ENCODE measurements around the gene MLIP.

Gene MLIP

GRCh38 chr6:54291146-54291545 lies 179.9 kb downstream of the MLIP start:
- DNase-seq (ENCODE audit: low read depth): peak; percentile 35
- no peak overlapping the region for H3K4me3 ChIP-seq (ENCODE audit: low read depth, low read length)
- TF ChIP-seq CTCF (IDR thresholded peaks at IDR 0.05; ENCODE audit: insufficient read depth, low read depth, low read length, missing control alignments): no peak

- DNase-seq (ENCODE audit: low read depth): peak; percentile 40
- H3K4me3 ChIP-seq (ENCODE audit: low read depth, low read length): no peak overlapping the region
- no peak for TF ChIP-seq CTCF (IDR thresholded peaks at IDR 0.05; ENCODE audit: insufficient read depth, low read depth, low read length, missing control alignments)
Observed at GRCh38 chr6:54291738-54292137, 180.5 kb downstream of the MLIP start.

GRCh38 chr6:54294965-54295532 lies 183.8 kb downstream of the MLIP start:
- no peak for TF ChIP-seq CTCF (IDR thresholded peaks at IDR 0.05; ENCODE audit: insufficient read depth, low read depth, low read length, missing control alignments)
- H3K4me3 ChIP-seq (ENCODE audit: low read depth, low read length): no peak overlapping the region
- DNase-seq (ENCODE audit: low read depth): no peak

- no peak for DNase-seq (ENCODE audit: low read depth)
- TF ChIP-seq CTCF (IDR thresholded peaks at IDR 0.05; ENCODE audit: insufficient read depth, low read depth, low read length, missing control alignments): no peak
- no peak overlapping the region for H3K4me3 ChIP-seq (ENCODE audit: low read depth, low read length)
Observed at GRCh38 chr6:54299542-54300269, 188.5 kb downstream of the MLIP start.

- H3K4me3 ChIP-seq (ENCODE audit: low read depth, low read length): no peak overlapping the region
- TF ChIP-seq CTCF (IDR thresholded peaks at IDR 0.05; ENCODE audit: insufficient read depth, low read depth, low read length, missing control alignments): no peak
- DNase-seq (ENCODE audit: low read depth): no peak
Observed at GRCh38 chr6:54301770-54302169, 190.5 kb downstream of the MLIP start.

GRCh38 chr6:54307439-54307910 lies 196.2 kb downstream of the MLIP start:
- TF ChIP-seq CTCF (IDR thresholded peaks at IDR 0.05; ENCODE audit: insufficient read depth, low read depth, low read length, missing control alignments): no peak
- H3K4me3 ChIP-seq (ENCODE audit: low read depth, low read length): no peak overlapping the region
- no peak for DNase-seq (ENCODE audit: low read depth)
